Stimulated activated CD8-positive, alpha-beta memory T cell treated with anti-CD3 and anti-CD28 coated beads, Interleukin-15, amount 100 ng/mL, for 48 hours (primary cell): ENCODE measurements around the gene STARD4.

ENCODE experiments used
- DNase-seq, 2 donors: peaks; one replicate each; pipeline ENCODE4 v3.0.0-alpha.2; 2020; ENCODE audit warnings: low read depth in 2 of 2

The STARD4 gene

DNA sequence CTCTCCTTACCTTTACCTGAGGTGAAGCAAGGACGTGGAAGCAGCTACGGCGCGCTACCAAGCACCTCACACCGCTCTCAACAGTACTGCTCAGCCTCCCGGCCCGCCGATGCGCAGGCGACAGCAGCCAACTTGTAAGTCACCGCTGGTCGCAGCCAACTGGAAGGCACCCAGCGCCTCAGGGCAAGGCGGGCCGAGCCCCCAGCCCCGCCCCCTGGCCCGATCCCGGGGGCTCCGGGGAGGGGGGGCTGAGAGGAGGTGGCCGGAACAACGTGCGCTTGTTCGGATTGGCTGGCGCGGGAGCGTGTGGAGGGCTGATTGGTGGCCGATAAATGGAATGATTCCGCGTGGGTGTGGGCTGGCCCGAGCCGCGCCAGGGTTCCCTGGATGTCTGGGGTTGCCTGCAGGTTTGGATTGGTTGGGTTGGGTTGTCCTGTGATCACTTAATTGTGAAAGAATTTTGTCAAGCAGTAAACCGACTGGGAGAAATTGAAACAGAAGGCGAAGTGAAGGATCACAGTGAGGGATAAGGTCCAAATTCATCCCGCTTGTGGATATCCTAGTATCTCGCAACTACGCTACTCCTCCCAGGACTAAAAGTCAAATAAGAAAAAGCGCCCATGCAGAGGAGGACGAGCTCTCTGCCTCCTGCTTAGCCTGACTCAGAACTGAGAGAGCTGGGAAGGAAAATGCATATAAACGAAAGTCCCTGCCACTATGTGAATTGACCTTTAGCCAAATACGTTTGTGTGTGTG, at the start of gene STARD4:
Gene STARD4 (minus strand): TSS at position 161 of the 756 bp plus-strand sequence. CDS start 5,102 bp downstream, outside the sequence.
- DNase-seq, result peak; percentile 92 to 95

DNA sequence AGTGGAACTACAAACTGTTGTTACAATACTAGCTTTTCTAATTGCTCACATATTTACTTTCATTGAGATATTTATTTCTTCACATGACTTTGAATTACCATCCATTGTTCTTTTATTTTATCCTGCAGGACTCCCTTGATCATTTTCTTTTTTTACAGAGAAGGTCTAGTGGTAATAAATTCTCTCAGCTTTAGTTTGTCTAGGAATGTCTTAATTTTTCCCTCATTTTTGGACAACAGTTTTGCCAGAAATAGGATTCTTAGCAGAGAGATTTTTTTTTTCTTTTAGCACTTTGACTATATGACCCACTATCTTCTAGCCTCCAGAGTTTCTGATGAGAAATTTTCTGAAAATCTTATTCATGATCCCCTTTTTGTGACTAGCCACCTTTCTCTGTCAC, 47.3 kb upstream of the STARD4 start:
- DNase-seq, result no peak

DNA sequence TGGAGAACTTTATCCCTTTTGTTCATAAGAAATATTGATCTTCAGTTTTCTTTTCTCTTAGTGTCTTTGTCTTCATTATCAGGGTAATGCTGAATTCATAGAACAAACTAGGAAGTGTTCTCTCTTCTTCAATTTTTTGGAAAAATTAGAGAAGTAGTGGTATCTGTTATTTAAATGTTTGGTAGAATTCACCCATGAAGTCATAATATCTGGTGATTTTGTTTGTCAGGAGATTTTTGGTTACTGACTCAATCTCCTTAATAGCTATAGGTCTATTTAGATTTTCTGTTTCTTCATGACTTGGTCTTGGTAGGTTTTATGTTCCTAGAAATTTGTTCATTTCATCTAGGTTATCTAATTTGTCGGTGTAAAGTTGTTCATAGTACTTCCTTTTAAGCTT, 45.4 kb upstream of the STARD4 start:
- no peak for DNase-seq

GRCh38 chr5:111557111-111557510, 44.8 kb upstream of the STARD4 start:
- no peak for DNase-seq

DNA sequence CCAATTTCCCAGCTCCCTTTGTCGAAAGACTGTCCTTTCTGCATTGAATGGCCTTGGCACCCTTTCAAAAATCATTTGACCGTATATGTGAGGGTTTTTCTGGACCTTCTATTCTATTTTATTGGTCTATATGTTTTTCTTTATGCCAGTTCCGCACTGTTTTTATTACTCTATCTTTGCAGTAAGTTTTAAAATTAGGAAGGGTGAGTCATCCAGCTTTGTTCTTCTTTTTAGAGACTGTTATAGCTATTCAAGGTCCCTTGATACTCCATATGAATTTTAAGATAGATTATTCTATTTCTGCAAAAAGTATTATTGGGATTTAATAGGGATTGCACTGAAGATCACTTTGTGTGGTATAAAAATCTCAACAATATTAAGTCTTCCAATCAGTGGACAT, 44.2 kb upstream of the STARD4 start:
- DNase-seq, result no peak

GRCh38 chr5:111555760-111556159, 43.4 kb upstream of the STARD4 start:
- DNase-seq, result no peak

GRCh38 chr5:111553868-111554267, 41.5 kb upstream of the STARD4 start:
- no peak for DNase-seq

- no peak for DNase-seq
Measured at GRCh38 chr5:111552896-111553295, 40.6 kb upstream of the STARD4 start.

DNA sequence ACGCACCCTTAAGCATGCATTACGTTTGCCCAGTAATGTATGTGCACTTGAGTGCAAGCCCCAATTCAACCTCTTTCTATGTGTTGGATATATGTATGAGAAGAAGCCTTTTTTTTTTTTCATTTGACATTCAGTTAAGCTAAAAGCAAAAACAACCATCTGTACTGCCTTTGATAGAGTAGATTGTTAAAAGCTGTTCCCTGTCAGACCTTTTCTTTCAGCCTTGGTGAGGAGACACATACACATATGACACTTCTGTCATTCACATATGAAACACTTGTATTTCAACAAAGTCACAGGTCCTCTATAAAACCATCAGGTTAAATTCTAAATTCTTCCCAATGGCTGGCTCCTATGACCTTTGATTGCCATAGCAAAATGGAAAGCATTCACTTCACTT, 40.2 kb upstream of the STARD4 start:
- DNase-seq, result no peak

DNA sequence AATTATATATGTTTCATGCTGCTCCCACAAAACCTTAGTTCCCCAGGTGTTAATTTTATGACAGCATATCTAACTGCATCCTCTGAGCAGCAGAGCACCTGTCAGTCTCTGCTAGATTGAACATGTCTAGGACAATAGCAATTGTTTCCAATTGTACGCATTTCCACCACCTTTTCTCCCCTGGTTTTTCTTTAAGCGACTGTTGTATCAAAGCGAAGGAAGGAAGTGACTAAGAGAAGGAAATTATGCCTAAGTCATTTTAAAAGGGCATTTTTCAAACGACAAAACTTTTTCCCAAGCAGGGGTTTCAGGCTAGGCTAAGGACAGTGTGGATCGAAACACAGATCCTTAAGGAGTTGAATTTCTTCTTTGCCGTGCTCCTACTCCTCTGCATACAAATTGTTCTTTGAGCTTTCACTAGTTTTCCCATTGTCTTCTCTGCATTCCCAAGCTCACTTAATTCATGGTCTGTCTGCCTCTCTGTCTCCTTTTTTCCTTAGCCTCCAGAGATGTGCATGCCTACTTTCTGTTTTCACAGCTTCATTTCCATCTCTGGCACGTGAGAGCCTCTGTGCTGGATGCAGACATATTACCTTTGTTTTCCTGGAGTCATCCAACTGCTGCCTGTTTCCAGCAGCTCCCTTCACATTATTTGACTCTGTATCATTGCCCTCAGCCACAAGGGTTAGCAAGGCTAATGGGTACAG, 39.4 kb upstream of the STARD4 start:
- no peak for DNase-seq

DNA sequence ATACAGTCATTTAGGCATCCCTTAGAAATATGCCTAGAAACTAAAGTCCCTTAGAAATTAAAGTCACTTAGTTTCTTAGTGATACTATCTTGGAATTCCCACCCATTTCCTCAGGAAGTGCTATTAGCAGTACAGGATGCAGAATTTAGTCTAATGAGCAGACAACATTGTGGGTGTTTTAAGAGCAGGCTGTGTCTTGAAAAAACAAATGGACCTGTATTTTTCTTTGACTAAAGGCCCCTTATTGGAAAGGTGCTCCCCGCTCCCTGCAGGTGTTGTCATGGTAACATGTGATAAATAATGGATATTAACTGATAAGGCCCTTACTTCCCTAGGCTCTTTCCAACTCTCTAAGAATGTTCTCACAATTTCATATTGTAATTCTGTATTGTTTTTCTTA, 38.8 kb upstream of the STARD4 start:
- DNase-seq, result no peak

DNA sequence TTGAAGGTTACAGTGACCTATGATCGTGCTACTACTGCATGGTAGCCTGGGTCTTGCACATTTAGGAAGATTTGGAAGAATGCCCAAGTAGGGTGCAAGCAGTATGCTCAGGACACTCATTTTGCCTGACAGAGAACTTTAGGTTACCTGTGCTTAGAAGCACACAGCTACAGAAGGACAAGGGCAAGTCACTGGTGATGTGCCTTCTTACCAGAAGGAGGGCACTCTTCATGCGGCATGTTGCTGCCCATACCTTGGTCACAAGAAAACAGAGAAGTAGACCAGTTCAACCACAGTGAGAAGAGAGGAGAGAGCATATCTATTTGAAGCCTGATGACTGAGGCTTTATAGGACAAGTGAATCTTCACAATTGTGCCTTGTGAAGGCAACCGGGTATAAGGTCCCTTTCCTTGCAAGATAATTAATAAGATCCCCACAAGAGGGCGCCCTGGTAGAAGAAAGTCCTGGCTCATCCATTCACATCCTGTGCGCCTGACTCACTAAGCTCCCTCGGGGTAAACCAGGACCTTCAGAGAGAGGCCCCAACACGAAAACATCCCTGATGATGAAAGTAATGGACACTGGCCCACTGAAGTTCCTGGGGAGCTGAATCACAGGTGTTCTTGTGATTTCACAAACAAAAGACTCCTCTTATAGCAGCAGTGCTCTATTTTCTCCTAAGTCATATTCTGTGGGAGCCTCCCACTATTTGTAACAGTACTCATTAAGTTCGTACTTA, 38.1 kb upstream of the STARD4 start:
- peak; percentile 34 to 43 for DNase-seq

GRCh38 chr5:111548992-111549649, 36.8 kb upstream of the STARD4 start:
- no peak for DNase-seq

- no peak for DNase-seq
Measured at GRCh38 chr5:111548348-111548950, 36.1 kb upstream of the STARD4 start.

GRCh38 chr5:111545031-111545430, 32.7 kb upstream of the STARD4 start:
- no peak for DNase-seq

DNA sequence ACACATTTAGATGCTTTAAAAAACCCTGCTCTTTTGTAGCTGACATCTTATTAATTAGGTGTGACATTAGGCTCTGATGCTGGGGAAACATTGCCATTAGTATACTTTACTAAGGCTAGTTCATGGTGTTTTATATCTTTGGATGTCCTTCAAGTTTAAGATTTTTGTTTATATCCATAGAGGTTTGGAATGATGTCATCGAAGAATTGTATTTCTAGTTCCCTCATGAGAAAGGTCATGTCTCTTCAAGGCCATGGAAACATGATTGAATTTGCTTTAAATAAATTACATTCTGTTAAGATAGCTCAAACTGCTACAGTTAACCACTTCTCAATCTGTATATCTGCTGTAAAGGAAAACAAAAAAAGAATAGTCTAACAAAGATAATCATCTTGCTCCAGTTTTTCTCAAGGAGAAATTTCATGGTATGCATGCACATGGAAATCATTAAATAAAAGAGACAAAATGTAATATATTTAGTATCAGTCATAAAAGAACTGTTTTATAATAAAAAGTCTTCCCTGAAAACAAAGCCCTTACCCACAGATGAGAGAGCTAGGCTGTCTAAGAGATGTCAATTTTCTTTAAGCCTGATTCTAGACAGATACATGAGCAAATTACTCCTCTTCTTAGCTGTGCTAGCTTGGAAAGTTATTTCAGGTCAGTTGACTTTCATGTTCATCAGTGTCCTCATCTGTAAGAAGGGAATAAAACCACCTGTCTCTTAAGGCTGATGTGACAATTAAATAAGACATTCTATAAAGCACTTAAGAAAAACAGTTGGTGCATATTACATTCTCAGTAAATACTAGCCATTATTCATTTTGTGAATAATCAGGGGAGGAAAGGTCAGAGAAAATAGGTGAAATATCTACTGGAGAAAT, 25.0 kb upstream of the STARD4 start:
- no peak for DNase-seq

DNA sequence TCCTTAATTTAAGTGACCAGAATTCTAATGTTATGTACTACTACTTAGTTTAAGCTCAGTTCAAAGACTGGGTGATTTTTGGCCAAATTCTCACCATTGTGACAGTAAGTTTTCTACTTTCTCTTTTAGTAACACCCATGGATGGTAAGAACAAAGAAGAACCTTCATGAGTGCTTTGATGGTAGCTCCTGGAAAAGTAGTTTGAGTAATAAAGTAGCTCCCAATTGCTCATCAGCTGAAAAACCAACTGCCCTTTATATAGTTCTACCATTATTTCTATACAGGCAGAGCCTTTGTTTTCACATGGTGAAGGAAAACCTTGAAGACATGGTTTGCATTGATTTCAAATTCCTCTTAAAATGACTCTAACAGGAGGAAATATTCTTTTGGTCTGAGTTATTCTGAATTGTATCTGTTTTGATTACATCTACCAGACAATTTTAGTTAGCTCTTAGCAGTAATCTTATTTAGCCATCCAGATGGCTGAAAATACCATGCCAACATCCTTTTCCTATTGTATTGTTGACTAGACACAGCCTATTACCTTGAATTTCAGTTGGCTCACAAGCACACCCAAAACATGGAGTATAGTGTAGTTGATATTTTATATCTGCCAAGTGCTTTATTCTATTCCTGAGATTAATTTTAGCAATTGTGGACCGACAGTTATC, 23.7 kb upstream of the STARD4 start:
- no peak for DNase-seq

DNA sequence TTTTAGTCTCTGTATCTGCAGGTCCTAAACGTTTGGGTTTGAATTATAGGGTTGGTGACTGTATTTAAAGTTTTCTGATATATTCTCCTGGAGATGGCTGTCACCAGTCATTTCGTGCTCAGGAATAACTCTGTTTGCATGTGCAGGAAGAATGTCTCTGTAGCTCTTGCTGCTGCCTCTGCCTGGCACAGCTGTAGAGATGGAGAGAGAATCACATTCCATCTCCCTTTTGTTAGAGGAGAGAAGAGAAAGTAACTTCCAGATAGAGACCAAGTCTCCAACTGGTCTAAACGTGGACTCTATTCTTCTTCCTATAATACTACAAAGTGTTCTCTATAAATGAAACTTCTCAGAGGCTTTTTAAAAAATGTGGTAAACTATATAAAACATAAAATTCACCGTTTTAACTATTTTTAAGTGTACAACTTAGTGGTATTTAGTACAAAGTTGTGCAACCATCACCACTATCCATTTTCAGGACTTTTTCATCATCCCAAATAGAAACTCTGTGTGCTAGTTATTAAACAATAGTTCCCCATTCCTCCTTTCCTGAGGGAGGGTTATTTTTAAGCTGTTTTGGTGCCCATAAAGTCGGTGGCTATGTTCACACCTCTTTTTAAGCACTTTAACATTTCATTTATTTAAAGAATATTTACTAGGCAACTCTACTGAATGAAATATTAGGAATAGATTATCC, 20.7 kb upstream of the STARD4 start:
- no peak for DNase-seq

- peak; percentile 70 to 72 for DNase-seq
Measured at GRCh38 chr5:111530298-111530740, 18.0 kb upstream of the STARD4 start.
